COLO829 (cell line): ENCODE measurements around the gene SOX2.
"Not testable (repeated sequence)": the region's sequence is repeated elsewhere in the genome, so short reads cannot be mapped to it uniquely, and the experiment has no call there.

Source experiments
- DNase-seq: peaks from one replicate; pipeline ENCODE4 v3.0.0; 2012; ENCODE audit warnings: low spot score

Gene SOX2

DNA sequence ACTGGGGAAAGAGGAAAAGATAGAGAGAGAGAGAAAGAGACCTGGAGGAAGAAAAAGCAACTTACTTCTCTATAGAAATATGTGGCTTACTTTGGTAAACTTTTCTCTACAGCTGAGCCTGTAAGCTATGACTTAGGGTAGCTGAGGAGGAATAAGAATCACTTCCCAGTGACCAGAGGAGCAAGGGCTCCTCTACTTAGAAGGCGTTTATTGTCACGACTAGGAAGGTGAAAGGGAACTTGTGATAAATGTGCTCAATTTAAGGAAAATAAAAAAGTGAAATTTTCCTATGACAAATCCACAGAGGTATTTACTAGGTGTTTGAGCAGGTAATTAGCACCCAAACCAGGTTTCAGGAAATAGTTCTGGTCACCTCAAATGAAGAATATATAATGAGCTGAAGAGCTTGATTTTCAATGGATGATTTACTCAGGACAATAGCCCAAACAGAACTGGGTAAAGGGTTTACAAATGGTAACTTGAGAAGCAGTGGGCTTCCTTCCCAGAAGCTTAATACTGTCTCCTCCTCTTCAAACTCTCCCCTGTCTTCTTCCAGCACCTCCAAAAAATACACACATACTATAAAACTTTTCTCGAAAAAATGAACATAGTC lies 46.1 kb downstream of the SOX2 start:
- DNase-seq, result no peak

DNA sequence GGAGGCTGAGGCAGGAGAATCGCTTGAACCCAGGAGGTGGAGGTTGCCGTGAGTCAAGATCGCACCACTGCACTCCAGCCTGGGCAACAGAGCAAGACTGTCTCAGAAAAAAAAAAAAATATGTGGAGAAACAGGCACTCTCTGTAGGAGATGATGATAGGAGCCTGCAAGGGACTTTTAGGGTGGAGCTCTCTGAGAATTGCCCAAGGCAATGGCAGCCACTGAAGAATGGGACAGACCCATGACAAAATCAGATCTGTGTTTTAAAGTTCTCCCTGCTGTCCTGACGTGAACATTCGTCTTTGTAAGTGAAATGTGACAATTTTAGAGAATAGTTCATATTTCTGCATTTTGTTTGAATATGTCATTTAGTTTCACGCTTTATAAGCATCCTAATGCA lies 50.2 kb downstream of the SOX2 start:
- DNase-seq, result no peak

GRCh38 chr3:181764033-181764432 lies 52.3 kb downstream of the SOX2 start:
- DNase-seq, result not testable (repeated sequence)
